A549 (cell line): ENCODE data around the gene SSR1. TPM values are rescaled to one million over a fixed set of nuclear protein-coding genes. Genes with fewer than 3 reads are reported as not detected.

Source experiments
- ATAC-seq, 2 experiments: fragments of 200-7000 bp in 1 of 2; fragments of >200 bp in 1 of 2; cut with Nextera tagmentation in 1 of 2; cut with Tn5 transposase in 1 of 2; 3 replicates each; pipeline versions ENCODE4 v1.8.0 to v1.9.1; 2018 to 2020; ENCODE audit warnings: mild to moderate bottlenecking in 1 of 2, moderate library complexity in 1 of 2
- CTCF ChIA-PET: fragments of 300-600 bp; sonication (Branson Sonifier 250); formaldehyde crosslinking; extraction: SDS; loops from one replicate; lab custom pipeline; 2021; ENCODE audit warnings: antibody characterized with exemption, inconsistent platforms; lab: Yijun Ruan, JAX
- POLR2A ChIA-PET: fragments of 350-600 bp; formaldehyde crosslinking; extraction: SDS; loops from one replicate; lab custom pipeline; 2021; ENCODE audit warnings: antibody characterized with exemption, inconsistent platforms; lab: Yijun Ruan, JAX
- DNase-seq, 2 experiments: peaks; one replicate each; pipeline versions ENCODE4 v3.0.0 to v3.0.0-alpha.2; 2011 to 2016; ENCODE audit warnings: low read depth in 1 of 2, low spot score in 1 of 2
- FAIRE-seq: peaks from 2 replicates; lab custom pipeline; 2011; peaks lifted over from hg19 to GRCh38; lab: Jason Lieb, UNC
- H3K27ac ChIP-seq, 2 experiments: fragments of >200 bp; sonication (Bioruptor Twin); formaldehyde crosslinking; 3 replicates each; pipeline ENCODE4 v1.5.1; 2016 to 2017
- H3K4me1 ChIP-seq: fragments of >200 bp; sonication (Bioruptor Twin); formaldehyde crosslinking; 3 replicates; pipeline ENCODE4 v1.6.1; 2016
- H3K4me2 ChIP-seq: fragments of >200 bp; sonication (Bioruptor Twin); formaldehyde crosslinking; 3 replicates; pipeline ENCODE4 v1.6.1; 2016
- H3K4me3 ChIP-seq: fragments of >200 bp; sonication (Bioruptor Twin); formaldehyde crosslinking; 3 replicates; pipeline ENCODE4 v1.5.1; 2016
- H3K9me3 ChIP-seq: fragments of >200 bp; sonication (Bioruptor Twin); formaldehyde crosslinking; 3 replicates; pipeline ENCODE4 v1.6.1; 2016
- BCL3 ChIP-seq: fragments of >200 bp; sonication (Bioruptor Twin); formaldehyde crosslinking; IDR thresholded peaks from 3 replicates; pipeline ENCODE4 v1.6.1; 2016
- CBX8 ChIP-seq: fragments of 200-600 bp; sonication (generic); IDR thresholded peaks from 2 replicates; pipeline ENCODE4 v1.6.1; 2016
- CEBPB ChIP-seq, 2 experiments: fragments of >200 bp in 1 of 2; sonication (Bioruptor Twin) in 1 of 2; formaldehyde crosslinking in 1 of 2; IDR thresholded peaks; 2 replicates each; pipeline ENCODE4 v1.6.1; 2012 to 2016
- CHD2 ChIP-seq: fragments of 150-350 bp; IDR thresholded peaks from 2 replicates; pipeline ENCODE4 v1.6.1; 2014; ENCODE audit warnings: low read length; ENCODE audit not compliant: partially characterized antibody
- EHMT2 ChIP-seq: fragments of 200-600 bp; sonication (generic); IDR thresholded peaks from 2 replicates; pipeline ENCODE4 v1.6.1; 2016; ENCODE audit warnings: antibody characterized with exemption, low read depth, mild to moderate bottlenecking, moderate library complexity
- ESRRA ChIP-seq: fragments of 150-350 bp; IDR thresholded peaks from 2 replicates; pipeline ENCODE4 v1.6.1; 2014; ENCODE audit warnings: mild to moderate bottlenecking, low read length, borderline replicate concordance
- HEYL ChIP-seq: fragments of 250-450 bp; sonication (Bioruptor Pico); IDR thresholded peaks from 2 replicates; pipeline ENCODE4 v1.8.0; 2021; ENCODE audit warnings: mild to moderate bottlenecking, moderate library complexity
- HOXA7 ChIP-seq: fragments of 250-450 bp; sonication (Bioruptor Pico); IDR thresholded peaks from 2 replicates; pipeline ENCODE4 v1.5.0; 2020; ENCODE audit warnings: mild to moderate bottlenecking, moderate library complexity
- JUN ChIP-seq, 2 experiments: fragments of >200 bp; sonication (Bioruptor Twin); formaldehyde crosslinking; IDR thresholded peaks; 2 replicates in 1 of 2; 3 replicates in 1 of 2; pipeline ENCODE4 v1.6.1; 2016 to 2017
- MAFK ChIP-seq: fragments of 450-650 bp; IDR thresholded peaks from 2 replicates; pipeline ENCODE4 v1.6.1; 2014; ENCODE audit not compliant: partially characterized antibody
- MAX ChIP-seq: IDR thresholded peaks from 2 replicates; pipeline ENCODE4 v1.6.1; 2012
- NFE2L2 ChIP-seq: fragments of 150-350 bp; conservative IDR thresholded peaks from 2 replicates; pipeline ENCODE4 v1.6.1; 2014; ENCODE audit warnings: low read length
- NPAS2 ChIP-seq: fragments of 250-450 bp; sonication (Bioruptor Pico); IDR thresholded peaks from 2 replicates; pipeline ENCODE4 v1.8.0; 2022; ENCODE audit warnings: mild to moderate bottlenecking, moderate library complexity, borderline replicate concordance
- POLR2A ChIP-seq: IDR thresholded peaks from 2 replicates; pipeline ENCODE4 v1.6.1; 2012; ENCODE audit warnings: mild to moderate bottlenecking, low read length
- RNF2 ChIP-seq: fragments of 200-600 bp; sonication (generic); IDR thresholded peaks from 2 replicates; pipeline ENCODE4 v1.6.1; 2016; ENCODE audit warnings: low read depth, mild to moderate bottlenecking, antibody characterized with exemption, moderate library complexity, borderline replicate concordance
- TFCP2L1 ChIP-seq: fragments of 250-450 bp; sonication (Bioruptor Pico); IDR thresholded peaks from 2 replicates; pipeline ENCODE4 v1.5.0; 2021; ENCODE audit warnings: mild to moderate bottlenecking
- TP53 ChIP-seq: fragments of 250-450 bp; sonication (Bioruptor Pico); IDR thresholded peaks from 2 replicates; pipeline ENCODE4 v1.5.0; 2021; ENCODE audit warnings: mild to moderate bottlenecking, moderate library complexity
- USF2 ChIP-seq: fragments of 450-650 bp; IDR thresholded peaks from 2 replicates; pipeline ENCODE4 v1.6.1; 2014; ENCODE audit warnings: antibody characterized with exemption
- ZC3H11A ChIP-seq: fragments of 450-650 bp; IDR thresholded peaks from 2 replicates; pipeline ENCODE4 v1.6.1; 2014; ENCODE audit warnings: antibody characterized with exemption, mild to moderate bottlenecking
- ZNF302 ChIP-seq: fragments of 250-450 bp; sonication (Bioruptor Pico); IDR thresholded peaks from 2 replicates; pipeline ENCODE4 v1.9.0; 2021; ENCODE audit warnings: inconsistent platforms, mild to moderate bottlenecking, moderate library complexity
- ZSCAN20 ChIP-seq: fragments of 250-450 bp; sonication (Bioruptor Pico); IDR thresholded peaks from 2 replicates; pipeline ENCODE4 v1.8.0; 2022; ENCODE audit warnings: mild to moderate bottlenecking, moderate library complexity
- WGBS: methylation state at CpG from one replicate; pipeline ENCODE4 v1.1.6; 2017; ENCODE audit errors: missing lambda C conversion rate; 5-methylcytosine and 5-hydroxymethylcytosine counted together
- polyA plus RNA-seq, 4 experiments: library from polyadenylated mRNA; depleted of rRNA in 3 of 4; stranded (reverse); fragments of >200 nt; fragmentation: RNase III in 1 of 4; extraction: RNeasy Plus Mini Kit Qiagen cat#74134 plus additional on column Dnase treatment in 1 of 4; gene quantifications; 2 replicates in 3 of 4; 3 replicates in 1 of 4; pipeline ENCODE4 v1.2.3, GENCODE V29; 2011 to 2017
- TF ChIP-seq, protein P1 (sequence below): fragments of >200 bp; sonication (Bioruptor Twin); formaldehyde crosslinking; IDR thresholded peaks from 2 replicates; pipeline ENCODE4 v1.6.1; 2016
- TF ChIP-seq, protein P2 (sequence below): IDR thresholded peaks from 2 replicates; pipeline ENCODE4 v1.6.1; 2012; ENCODE audit warnings: low read depth, borderline replicate concordance

The SSR1 gene
- polyA plus RNA-seq, 2 of the 4 experiments (the other 2 are of a cell fraction), result 84.8 to 201 TPM

DNA sequence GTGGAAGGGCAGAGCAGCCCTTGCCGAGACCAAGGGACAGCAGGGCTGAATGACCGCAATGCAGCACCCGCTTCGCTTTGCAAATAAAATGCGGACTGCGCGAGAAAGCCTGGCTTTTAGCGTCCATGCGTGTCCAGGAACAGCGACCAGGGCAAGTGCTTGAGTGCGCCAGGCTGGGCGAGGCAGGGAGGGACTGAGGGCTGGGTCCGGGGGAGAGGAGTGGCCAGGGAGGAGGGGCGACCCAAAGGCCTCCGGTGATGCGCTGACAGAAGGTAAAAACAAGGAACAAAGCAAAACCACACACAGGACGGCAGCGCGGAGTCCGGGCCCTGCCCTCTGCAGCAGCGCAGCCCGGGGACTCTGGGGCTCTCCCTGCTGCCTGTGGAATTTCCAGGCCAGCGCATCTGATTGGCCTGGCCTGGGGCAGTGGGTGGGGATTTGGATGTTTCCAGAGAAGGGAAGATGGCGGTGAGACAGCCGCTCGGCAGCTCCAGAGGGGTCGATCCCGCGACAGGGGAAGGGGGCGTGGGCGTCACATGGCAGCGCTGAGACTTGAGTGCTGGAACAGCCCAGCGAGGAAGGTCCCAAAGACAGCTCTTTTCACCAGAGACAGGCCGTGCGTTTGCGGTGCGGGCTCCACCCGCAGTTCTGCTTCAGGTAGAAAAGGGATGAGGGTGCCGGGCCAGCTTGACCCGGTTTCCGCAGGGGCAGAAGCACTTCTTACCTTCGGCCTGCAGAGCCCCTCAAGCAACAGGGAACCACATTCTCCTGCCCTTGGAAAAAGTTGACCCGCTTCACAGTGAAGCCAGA, 51.8 kb downstream of the SSR1 start:
- peak overlapping the region; percentile 56 for H3K4me3 ChIP-seq
- H3K4me2 ChIP-seq, result peak overlapping the region; percentile 94
- ATAC-seq, result peak; percentile 94 to 99
- H3K4me1 ChIP-seq, result peaks cover 13% of the 10 kb centered on the region
- H3K9me3 ChIP-seq, result no peaks in the 10 kb centered on the region
- ChIA-PET POLR2A (no interaction called here), CTCF (interaction anchor here (1.3 to 4.2 kb wide), 3 partner anchors 14 to 537 kb away, joined by 4 to 12 read pairs (median 6); no protein-coding TSS in a partner anchor)
- WGBS, result 0% methylated on average over 21 of the region's 43 CpGs
- DNase-seq, result peak; percentile 75 to 95
- TF ChIP-seq BCL3, result 0 out of 3 replicates have a peak, but pooled peaks have one; percentile 39
- TF ChIP-seq MAX, result peak; percentile 53; the same call in 1 of the 2 replicates
- peak; percentile 67 for TF ChIP-seq POLR2A
- TF ChIP-seq CHD2, result no peak
- peak; percentile 14; the same call in 1 of the 2 replicates for TF ChIP-seq USF2
- no peak for FAIRE-seq
- H3K27ac ChIP-seq, result peak overlapping the region; percentile 71 to 89

GRCh38 chr6:7260291-7261031, 52.5 kb downstream of the SSR1 start:
- WGBS, result 68% methylated on average over 13 of the region's 13 CpGs
- ATAC-seq (peak; percentile 37 to 53), FAIRE-seq (no peak), DNase-seq (no peak)
- CTCF ChIA-PET, result interaction anchor here (1.0 to 4.2 kb wide), 4 partner anchors 15 to 288 kb away, joined by 3 to 12 read pairs (median 6); no protein-coding TSS in a partner anchor
- Histone ChIP-seq H3K4me3 (peak overlapping the region; percentile 56), H3K27ac (peak overlapping the region; percentile 71 to 89), H3K4me2 (peak overlapping the region; percentile 94), H3K4me1 (peaks cover 13% of the 10 kb centered on the region), H3K9me3 (0 out of 3 replicates have a peak, but pooled peaks cover 3% of the 10 kb centered on the region)
- no peak for TF ChIP-seq JUN (IDR thresholded peaks at IDR 0.05)
- POLR2A ChIA-PET, result no interaction called here

GRCh38 chr6:7258231-7258763, 54.7 kb downstream of the SSR1 start:
- WGBS, result 80% methylated on average over 9 of the region's 9 CpGs
- no peak for ATAC-seq

More at GRCh38 chr6:7258231-7258763, 54.7 kb downstream of the SSR1 start:
- TF ChIP-seq, protein P1, sequence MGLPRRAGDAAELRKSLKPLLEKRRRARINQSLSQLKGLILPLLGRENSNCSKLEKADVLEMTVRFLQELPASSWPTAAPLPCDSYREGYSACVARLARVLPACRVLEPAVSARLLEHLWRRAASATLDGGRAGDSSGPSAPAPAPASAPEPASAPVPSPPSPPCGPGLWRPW, result no peak
- TF ChIP-seq TFCP2L1 (no peak), RNF2 (no peak), ZSCAN20 (no peak), MAFK (no peak), ZC3H11A (no peak), HEYL (CRISPR knock-in tag) (no peak), MAX (no peak), CBX8 (no peak), CHD2 (no peak), NFE2L2 (no peak), ZNF302 (CRISPR knock-in tag) (no peak), ESRRA (no peak), TP53 (CRISPR knock-in tag) (no peak), CEBPB (IDR thresholded peaks at IDR 0.05) (no peak), EHMT2 (no peak), HOXA7 (no peak), NPAS2 (CRISPR knock-in tag) (no peak)
- TF ChIP-seq, protein P2, sequence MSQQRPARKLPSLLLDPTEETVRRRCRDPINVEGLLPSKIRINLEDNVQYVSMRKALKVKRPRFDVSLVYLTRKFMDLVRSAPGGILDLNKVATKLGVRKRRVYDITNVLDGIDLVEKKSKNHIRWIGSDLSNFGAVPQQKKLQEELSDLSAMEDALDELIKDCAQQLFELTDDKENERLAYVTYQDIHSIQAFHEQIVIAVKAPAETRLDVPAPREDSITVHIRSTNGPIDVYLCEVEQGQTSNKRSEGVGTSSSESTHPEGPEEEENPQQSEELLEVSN, result no peak
- H3K4me2 ChIP-seq, result no peak overlapping the region
- ChIA-PET POLR2A (no interaction called here), CTCF (interaction anchor here (1.1 to 4.2 kb wide), 3 partner anchors 14 to 19 kb away, joined by 3 to 12 read pairs (median 6); no protein-coding TSS in a partner anchor)
- DNase-seq (no peak), FAIRE-seq (no peak)
- no peak overlapping the region for H3K27ac ChIP-seq
- 0 out of 3 replicates have a peak, but pooled peaks cover 3% of the 10 kb centered on the region for H3K9me3 ChIP-seq
- no peak overlapping the region for H3K4me3 ChIP-seq
- peaks cover 13% of the 10 kb centered on the region for H3K4me1 ChIP-seq
